Endothelial cell of coronary artery (primary cell): ENCODE measurements around the gene KIF3A. TPM values are rescaled to one million over a fixed set of nuclear protein-coding genes. Genes with fewer than 3 reads are reported as not detected.

Experiments
- total RNA-seq: library from RNA; depleted of rRNA; stranded (reverse); fragments of >200 nt; gene quantifications from 2 replicates; pipeline ENCODE4 v1.2.3, GENCODE V29; 2014

Gene KIF3A
- total RNA-seq = 10.4 and 13.2 TPM in 2 replicates

GRCh38 chr5:132736853-132737833, at the start of gene KIF3A:
KIF3A (minus strand) TSS chr5:132737546; CDS start chr5:132737419, 127 bp downstream.

GRCh38 chr5:132777209-132778069, 40.1 kb upstream of the KIF3A start, which contains the start of gene SEPTIN8:
SEPTIN8 (minus strand) TSS chr5:132777239; CDS start chr5:132777137, 102 bp downstream.

GRCh38 chr5:132746954-132747615, 9.7 kb upstream of the KIF3A start, which contains the start of gene CCNI2:
CCNI2 (plus strand) TSS chr5:132747426; CDS start chr5:132747496, 70 bp downstream.

GRCh38 chr5:132673939-132674630, 63.3 kb downstream of the KIF3A start, which contains the start of gene IL4:
IL4 (plus strand) TSS chr5:132673989; CDS start chr5:132674051, 62 bp downstream.

GRCh38 chr5:132657676-132658380, 79.5 kb downstream of the KIF3A start, which contains the start of gene IL13:
IL13 (plus strand) TSS chr5:132658173; CDS start chr5:132658187, 14 bp downstream.

Other genes starting within 250 kb of the KIF3A start
- gene IRF1, start 246.8 kb downstream of the KIF3A start, total RNA-seq = 6.4 and 10.1 TPM in 2 replicates
- not detected in 2 replicates for gene IL5, start 194.0 kb downstream of the KIF3A start, total RNA-seq
- 13.8 and 30.0 TPM in 2 replicates for gene RAD50, start 180.6 kb downstream of the KIF3A start, total RNA-seq
- not detected in 2 replicates for gene IL13, start 79.4 kb downstream of the KIF3A start, total RNA-seq
- not detected in 2 replicates for gene IL4, start 63.6 kb downstream of the KIF3A start, total RNA-seq
- not detected in 2 replicates for gene CCNI2, start 9.9 kb upstream of the KIF3A start, total RNA-seq
- gene SEPTIN8, start 39.7 kb upstream of the KIF3A start, total RNA-seq = 44.6 and 61.6 TPM in 2 replicates
- gene SOWAHA, start 75.8 kb upstream of the KIF3A start, total RNA-seq = not detected in 2 replicates
- 4.2 and 4.3 TPM in 2 replicates for gene SHROOM1, start 93.1 kb upstream of the KIF3A start, total RNA-seq
- gene GDF9, start 128.9 kb upstream of the KIF3A start, total RNA-seq = under 0.01 and 0.09 TPM in 2 replicates
- gene UQCRQ, start 129.1 kb upstream of the KIF3A start, total RNA-seq = 84.6 and 115 TPM in 2 replicates
- 0.09 and 0.19 TPM in 2 replicates for gene LEAP2, start 136.1 kb upstream of the KIF3A start, total RNA-seq
- gene AFF4, start 226.1 kb upstream of the KIF3A start, total RNA-seq = 30.4 and 34.4 TPM in 2 replicates